HL-60 (cell line): ENCODE measurements around the gene PCGF2.

Experiments
- DNase-seq, 2 experiments: peaks; one replicate each; pipeline ENCODE4 v3.0.0-alpha.2; 2010 to 2020; ENCODE audit warnings: low read depth in 1 of 2, low spot score in 1 of 2
- H3K27ac ChIP-seq: fragments of 250-450 bp; sonication (Bioruptor Pico); replicated peaks from 2 replicates; pipeline ENCODE4 v1.5.1; 2020; ENCODE audit warnings: mild to moderate bottlenecking, moderate library complexity
- H3K27me3 ChIP-seq: fragments of 250-450 bp; sonication (Bioruptor Pico); 2 replicates; pipeline ENCODE4 v1.5.1; 2021; ENCODE audit warnings: mild to moderate bottlenecking, moderate library complexity; ENCODE audit not compliant: insufficient read depth, poor library complexity, severe bottlenecking
- H3K4me3 ChIP-seq: replicated peaks from 2 replicates; pipeline ENCODE4 v1.5.1; 2011; ENCODE audit warnings: mild to moderate bottlenecking, control low read depth, low read length; ENCODE audit not compliant: insufficient read depth
- GABPA ChIP-seq: IDR thresholded peaks from 2 replicates; pipeline ENCODE4 v1.6.1; 2012; ENCODE audit warnings: low read depth
- POLR2AphosphoS5 ChIP-seq: IDR thresholded peaks from 2 replicates; pipeline ENCODE4 v1.6.1; 2012; ENCODE audit warnings: low read depth
- SPI1 ChIP-seq: IDR thresholded peaks from 2 replicates; pipeline ENCODE4 v1.6.1; 2012; ENCODE audit warnings: low read depth, mild to moderate bottlenecking, borderline replicate concordance
- TF ChIP-seq, protein P1 (sequence below): IDR thresholded peaks from 2 replicates; pipeline ENCODE4 v1.6.1; 2012; ENCODE audit warnings: low read depth; ENCODE audit not compliant: insufficient replicate concordance
- TF ChIP-seq, protein P2 (sequence below): IDR thresholded peaks from one replicate; pipeline ENCODE4 v1.5.1; 2011; ENCODE audit warnings: low read length, control low read depth, inconsistent platforms; ENCODE audit not compliant: insufficient read depth

The PCGF2 gene

DNA sequence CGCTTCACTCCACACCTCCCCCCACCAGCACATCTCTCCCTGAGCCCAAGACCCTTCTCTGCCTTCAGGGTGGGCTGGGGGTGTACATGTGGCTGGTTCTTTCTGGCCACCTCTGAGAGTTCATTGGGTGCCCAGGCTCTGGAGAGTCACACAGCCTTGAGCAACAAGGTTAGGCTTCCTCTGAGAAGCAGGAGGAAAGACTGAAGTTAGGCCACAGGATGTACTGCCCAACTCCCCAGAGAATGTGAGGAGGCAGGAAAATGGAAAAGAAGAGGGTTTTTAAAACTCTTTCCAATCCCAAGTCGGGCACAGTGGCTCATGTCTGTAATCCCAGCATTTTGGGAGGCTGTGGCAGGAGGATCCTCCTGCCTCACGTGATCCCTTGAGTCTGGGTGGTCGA, 7.3 kb downstream of the PCGF2 start:
- DNase-seq, result no peak
- TF ChIP-seq, protein P1, sequence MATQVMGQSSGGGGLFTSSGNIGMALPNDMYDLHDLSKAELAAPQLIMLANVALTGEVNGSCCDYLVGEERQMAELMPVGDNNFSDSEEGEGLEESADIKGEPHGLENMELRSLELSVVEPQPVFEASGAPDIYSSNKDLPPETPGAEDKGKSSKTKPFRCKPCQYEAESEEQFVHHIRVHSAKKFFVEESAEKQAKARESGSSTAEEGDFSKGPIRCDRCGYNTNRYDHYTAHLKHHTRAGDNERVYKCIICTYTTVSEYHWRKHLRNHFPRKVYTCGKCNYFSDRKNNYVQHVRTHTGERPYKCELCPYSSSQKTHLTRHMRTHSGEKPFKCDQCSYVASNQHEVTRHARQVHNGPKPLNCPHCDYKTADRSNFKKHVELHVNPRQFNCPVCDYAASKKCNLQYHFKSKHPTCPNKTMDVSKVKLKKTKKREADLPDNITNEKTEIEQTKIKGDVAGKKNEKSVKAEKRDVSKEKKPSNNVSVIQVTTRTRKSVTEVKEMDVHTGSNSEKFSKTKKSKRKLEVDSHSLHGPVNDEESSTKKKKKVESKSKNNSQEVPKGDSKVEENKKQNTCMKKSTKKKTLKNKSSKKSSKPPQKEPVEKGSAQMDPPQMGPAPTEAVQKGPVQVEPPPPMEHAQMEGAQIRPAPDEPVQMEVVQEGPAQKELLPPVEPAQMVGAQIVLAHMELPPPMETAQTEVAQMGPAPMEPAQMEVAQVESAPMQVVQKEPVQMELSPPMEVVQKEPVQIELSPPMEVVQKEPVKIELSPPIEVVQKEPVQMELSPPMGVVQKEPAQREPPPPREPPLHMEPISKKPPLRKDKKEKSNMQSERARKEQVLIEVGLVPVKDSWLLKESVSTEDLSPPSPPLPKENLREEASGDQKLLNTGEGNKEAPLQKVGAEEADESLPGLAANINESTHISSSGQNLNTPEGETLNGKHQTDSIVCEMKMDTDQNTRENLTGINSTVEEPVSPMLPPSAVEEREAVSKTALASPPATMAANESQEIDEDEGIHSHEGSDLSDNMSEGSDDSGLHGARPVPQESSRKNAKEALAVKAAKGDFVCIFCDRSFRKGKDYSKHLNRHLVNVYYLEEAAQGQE, result no peak
- TF ChIP-seq SPI1 (no peak), GABPA (no peak), POLR2AphosphoS5 (no peak)
- TF ChIP-seq, protein P2, sequence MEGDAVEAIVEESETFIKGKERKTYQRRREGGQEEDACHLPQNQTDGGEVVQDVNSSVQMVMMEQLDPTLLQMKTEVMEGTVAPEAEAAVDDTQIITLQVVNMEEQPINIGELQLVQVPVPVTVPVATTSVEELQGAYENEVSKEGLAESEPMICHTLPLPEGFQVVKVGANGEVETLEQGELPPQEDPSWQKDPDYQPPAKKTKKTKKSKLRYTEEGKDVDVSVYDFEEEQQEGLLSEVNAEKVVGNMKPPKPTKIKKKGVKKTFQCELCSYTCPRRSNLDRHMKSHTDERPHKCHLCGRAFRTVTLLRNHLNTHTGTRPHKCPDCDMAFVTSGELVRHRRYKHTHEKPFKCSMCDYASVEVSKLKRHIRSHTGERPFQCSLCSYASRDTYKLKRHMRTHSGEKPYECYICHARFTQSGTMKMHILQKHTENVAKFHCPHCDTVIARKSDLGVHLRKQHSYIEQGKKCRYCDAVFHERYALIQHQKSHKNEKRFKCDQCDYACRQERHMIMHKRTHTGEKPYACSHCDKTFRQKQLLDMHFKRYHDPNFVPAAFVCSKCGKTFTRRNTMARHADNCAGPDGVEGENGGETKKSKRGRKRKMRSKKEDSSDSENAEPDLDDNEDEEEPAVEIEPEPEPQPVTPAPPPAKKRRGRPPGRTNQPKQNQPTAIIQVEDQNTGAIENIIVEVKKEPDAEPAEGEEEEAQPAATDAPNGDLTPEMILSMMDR, result no peak
- Histone ChIP-seq H3K27ac (no peak overlapping the region), H3K27me3 (peaks cover 7% of the 10 kb centered on the region), H3K4me3 (no peak overlapping the region)

- TF ChIP-seq POLR2AphosphoS5, result no peak
- TF ChIP-seq, protein P2, result no peak
- no peak for TF ChIP-seq SPI1
- TF ChIP-seq, protein P1, result no peak
- TF ChIP-seq GABPA, result no peak
- no peak overlapping the region for H3K27ac ChIP-seq
Observed at GRCh38 chr17:38740044-38740443, 8.1 kb downstream of the PCGF2 start.

GRCh38 chr17:38739305-38739704, 8.8 kb downstream of the PCGF2 start:
- H3K4me3 ChIP-seq, result no peak overlapping the region
- no peak for TF ChIP-seq GABPA
- TF ChIP-seq, protein P2, result no peak
- TF ChIP-seq, protein P1, result no peak
- no peak for TF ChIP-seq SPI1
- no peak for TF ChIP-seq POLR2AphosphoS5
- DNase-seq, result no peak
- H3K27me3 ChIP-seq, result peaks cover 3% of the 10 kb centered on the region
- H3K27ac ChIP-seq, result no peak overlapping the region

More at GRCh38 chr17:38740044-38740443, 8.1 kb downstream of the PCGF2 start:
- no peak for DNase-seq
- Histone ChIP-seq H3K4me3 (no peak overlapping the region), H3K27me3 (peaks cover 6% of the 10 kb centered on the region)
